GM12865 (cell line): ENCODE results near the gene CACNA1E.

ENCODE experiments used
- DNase-seq: peaks from one replicate; pipeline ENCODE4 v3.0.0; 2010; ENCODE audit warnings: low read depth
- H3K4me3 ChIP-seq: 2 replicates; pipeline ENCODE4 v1.5.1; 2011; ENCODE audit warnings: mild to moderate bottlenecking, low read depth, low read length, control low read depth
- CTCF ChIP-seq: IDR thresholded peaks from 2 replicates; pipeline ENCODE4 v1.5.1; 2011; ENCODE audit warnings: low read length, control low read depth, low read depth, inconsistent platforms; ENCODE audit not compliant: insufficient read depth; ENCODE audit errors: missing control alignments

CACNA1E gene

DNA sequence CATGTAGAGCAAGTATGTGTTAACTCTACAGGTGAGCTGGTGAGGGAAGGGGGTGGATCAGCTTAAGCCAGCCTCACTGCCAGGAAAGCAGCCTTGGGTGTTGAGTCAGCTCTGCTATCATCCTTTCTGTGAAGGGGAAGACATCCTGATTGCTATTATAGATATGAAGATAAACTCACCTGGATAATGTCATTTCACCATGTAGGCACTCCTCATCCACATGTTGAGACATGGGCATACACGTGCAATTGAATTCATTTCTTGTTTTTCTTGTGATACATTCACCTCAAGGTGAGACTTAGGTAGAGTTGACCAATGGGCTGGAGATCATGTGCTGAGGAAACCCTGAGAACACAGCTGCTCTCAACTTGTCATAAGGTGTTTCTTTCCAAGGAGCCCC, 136.9 kb downstream of the CACNA1E start:
- DNase-seq, result no peak
- no peak for TF ChIP-seq CTCF
- no peak overlapping the region for H3K4me3 ChIP-seq

- DNase-seq, result no peak
- H3K4me3 ChIP-seq, result no peak overlapping the region
- TF ChIP-seq CTCF, result no peak
These were observed 140.5 kb downstream of the CACNA1E start for GRCh38 chr1:181623850-181624249.

DNA sequence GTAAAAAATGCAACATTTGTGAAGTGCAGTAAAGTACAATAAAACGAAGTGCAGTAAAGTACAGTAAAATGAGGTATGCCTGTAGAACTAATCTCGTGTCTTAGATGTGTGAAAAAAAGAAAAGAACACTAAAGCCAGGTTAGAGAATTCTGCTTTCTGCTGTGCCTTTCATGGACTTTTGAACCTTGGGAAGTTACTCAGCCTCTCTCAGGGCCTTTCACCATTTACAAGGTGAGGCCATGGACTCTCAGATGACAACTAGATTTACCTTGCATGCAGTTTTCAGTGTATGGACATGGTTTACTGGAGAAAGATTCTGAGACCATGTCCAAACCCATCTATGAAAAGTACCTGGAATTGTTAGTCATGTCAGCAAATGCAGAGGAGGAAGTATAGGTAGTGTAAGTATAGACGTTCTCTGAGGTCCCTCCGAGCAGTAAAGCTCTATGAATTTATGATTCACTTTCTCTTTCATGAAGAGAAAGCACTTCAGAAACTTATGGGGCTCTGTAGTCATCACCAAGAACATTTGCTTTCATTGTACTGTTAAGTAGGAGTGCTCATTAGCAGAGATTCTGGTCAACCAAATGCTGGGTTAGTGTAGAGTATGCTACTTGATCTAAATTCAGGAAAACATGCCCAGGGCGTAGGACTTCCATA, 143.1 kb downstream of the CACNA1E start:
- DNase-seq, result peak; percentile 9
- no peak for TF ChIP-seq CTCF
- no peak overlapping the region for H3K4me3 ChIP-seq

GRCh38 chr1:181630398-181630797, 147.1 kb downstream of the CACNA1E start:
- DNase-seq, result no peak
- no peak overlapping the region for H3K4me3 ChIP-seq
- no peak for TF ChIP-seq CTCF

GRCh38 chr1:181630838-181631237, 147.5 kb downstream of the CACNA1E start:
- no peak for TF ChIP-seq CTCF
- DNase-seq, result no peak
- H3K4me3 ChIP-seq, result no peak overlapping the region

- no peak for DNase-seq
- TF ChIP-seq CTCF, result no peak
- H3K4me3 ChIP-seq, result no peak overlapping the region
These were observed 149.2 kb downstream of the CACNA1E start for GRCh38 chr1:181632492-181632891.

- no peak overlapping the region for H3K4me3 ChIP-seq
- no peak for TF ChIP-seq CTCF
- DNase-seq, result no peak
These were observed 149.6 kb downstream of the CACNA1E start for GRCh38 chr1:181632960-181633359.
